Omental fat pad (tissue), 4 donors: ENCODE data around the gene P2RY1. TPM values are rescaled to one million over a fixed set of nuclear protein-coding genes. Genes with fewer than 3 reads are reported as not detected.

ENCODE experiments used
- ATAC-seq: fragments of 150-250 bp; one replicate; pipeline ENCODE4 v1.9.1; 2016; ENCODE audit warnings: mild to moderate bottlenecking, moderate library complexity; ENCODE audit not compliant: low FRiP score
- DNase-seq: peaks from one replicate; pipeline ENCODE4 v3.0.0-alpha.2; 2019; ENCODE audit warnings: low spot score
- CTCF ChIP-seq, 3 donors: fragments of 450-650 bp; IDR thresholded peaks; one replicate each; pipeline ENCODE4 v1.5.1; 2016 to 2017; ENCODE audit warnings: antibody characterized with exemption in 3 of 3, mild to moderate bottlenecking in 3 of 3, moderate library complexity in 2 of 3
- total RNA-seq, 4 donors: library from RNA; depleted of rRNA; stranded (reverse); fragments of >200 nt; gene quantifications; one replicate each; pipeline ENCODE4 v1.1.0, GENCODE V29; 2016

P2RY1 gene
- total RNA-seq: 1 to 10 TPM; 2.7 to 6.0 (median 5.1) TPM

- TF ChIP-seq CTCF (IDR thresholded peaks at IDR 0.05): no peak
- DNase-seq: no peak
These were observed at the start of gene P2RY1 for GRCh38 chr3:152834776-152835600. TSS of gene P2RY1 (plus strand) at chr3:152835131. CDS start at chr3:152835783, 652 bp downstream.

GRCh38 chr3:152786977-152787681 is 47.8 kb upstream of the P2RY1 start:
- TF ChIP-seq CTCF (IDR thresholded peaks at IDR 0.05): no peak
- no peak for ATAC-seq
- DNase-seq: no peak

More at GRCh38 chr3:152834776-152835600, at the start of gene P2RY1:
- peak; percentile 89 for ATAC-seq

GRCh38 chr3:152790651-152791387 is 44.1 kb upstream of the P2RY1 start:
- ATAC-seq (no peak), DNase-seq (no peak)
- TF ChIP-seq CTCF (IDR thresholded peaks at IDR 0.05): no peak

- DNase-seq (no peak), ATAC-seq (no peak)
- no peak for TF ChIP-seq CTCF (IDR thresholded peaks at IDR 0.05)
These were observed 41.0 kb upstream of the P2RY1 start for GRCh38 chr3:152793969-152794368.

- no peak for ATAC-seq
- no peak for DNase-seq
- no peak for TF ChIP-seq CTCF (IDR thresholded peaks at IDR 0.05)
These were observed 37.0 kb upstream of the P2RY1 start for GRCh38 chr3:152797751-152798432.

- ATAC-seq: no peak
- DNase-seq: no peak
- no peak for TF ChIP-seq CTCF (IDR thresholded peaks at IDR 0.05)
These were observed 22.8 kb upstream of the P2RY1 start for GRCh38 chr3:152811974-152812760.
